Dermis microvascular lymphatic vessel endothelial cell (primary cell): Measurements from ENCODE around the gene WIZ. TPM values are rescaled to one million over a fixed set of nuclear protein-coding genes. Genes with fewer than 3 reads are reported as not detected.
"Not testable (repeated sequence)": the region's sequence is repeated elsewhere in the genome, so short reads cannot be mapped to it uniquely, and the experiment has no call there.

Experiments used
- DNase-seq, 2 donors: peaks; one replicate each; pipeline versions ENCODE4 v3.0.0 to v3.0.0-alpha.2; 2010; ENCODE audit warnings: low read depth in 2 of 2
- total RNA-seq: library from RNA; depleted of rRNA; stranded (reverse); fragments of >200 nt; gene quantifications from 2 replicates; pipeline ENCODE4 v1.2.1, GENCODE V29; 2014

Gene WIZ, protein sequence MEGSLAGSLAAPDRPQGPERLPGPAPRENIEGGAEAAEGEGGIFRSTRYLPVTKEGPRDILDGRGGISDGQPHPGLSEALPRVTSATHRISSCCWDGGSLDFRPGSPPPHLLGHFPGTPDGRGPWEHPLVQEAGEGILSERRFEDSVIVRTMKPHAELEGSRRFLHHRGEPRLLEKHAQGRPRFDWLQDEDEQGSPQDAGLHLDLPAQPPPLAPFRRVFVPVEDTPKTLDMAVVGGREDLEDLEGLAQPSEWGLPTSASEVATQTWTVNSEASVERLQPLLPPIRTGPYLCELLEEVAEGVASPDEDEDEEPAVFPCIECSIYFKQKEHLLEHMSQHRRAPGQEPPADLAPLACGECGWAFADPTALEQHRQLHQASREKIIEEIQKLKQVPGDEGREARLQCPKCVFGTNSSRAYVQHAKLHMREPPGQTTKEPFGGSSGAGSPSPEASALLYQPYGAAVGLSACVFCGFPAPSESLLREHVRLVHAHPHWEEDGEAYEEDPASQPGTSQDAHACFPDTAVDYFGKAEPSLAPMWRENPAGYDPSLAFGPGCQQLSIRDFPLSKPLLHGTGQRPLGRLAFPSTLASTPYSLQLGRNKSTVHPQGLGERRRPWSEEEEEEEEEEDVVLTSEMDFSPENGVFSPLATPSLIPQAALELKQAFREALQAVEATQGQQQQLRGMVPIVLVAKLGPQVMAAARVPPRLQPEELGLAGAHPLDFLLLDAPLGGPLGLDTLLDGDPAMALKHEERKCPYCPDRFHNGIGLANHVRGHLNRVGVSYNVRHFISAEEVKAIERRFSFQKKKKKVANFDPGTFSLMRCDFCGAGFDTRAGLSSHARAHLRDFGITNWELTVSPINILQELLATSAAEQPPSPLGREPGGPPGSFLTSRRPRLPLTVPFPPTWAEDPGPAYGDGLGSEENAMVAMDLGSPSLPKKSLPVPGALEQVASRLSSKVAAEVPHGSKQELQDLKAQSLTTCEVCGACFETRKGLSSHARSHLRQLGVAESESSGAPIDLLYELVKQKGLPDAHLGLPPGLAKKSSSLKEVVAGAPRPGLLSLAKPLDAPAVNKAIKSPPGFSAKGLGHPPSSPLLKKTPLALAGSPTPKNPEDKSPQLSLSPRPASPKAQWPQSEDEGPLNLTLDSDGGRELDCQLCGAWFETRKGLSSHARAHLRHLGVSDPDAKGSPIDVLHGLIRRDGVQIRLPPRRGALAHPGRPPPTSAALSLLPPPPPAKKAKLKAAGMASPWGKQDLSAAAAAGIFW (N-terminal part only)
- total RNA-seq: 4.4 and 9.2 TPM in 2 replicates

DNA sequence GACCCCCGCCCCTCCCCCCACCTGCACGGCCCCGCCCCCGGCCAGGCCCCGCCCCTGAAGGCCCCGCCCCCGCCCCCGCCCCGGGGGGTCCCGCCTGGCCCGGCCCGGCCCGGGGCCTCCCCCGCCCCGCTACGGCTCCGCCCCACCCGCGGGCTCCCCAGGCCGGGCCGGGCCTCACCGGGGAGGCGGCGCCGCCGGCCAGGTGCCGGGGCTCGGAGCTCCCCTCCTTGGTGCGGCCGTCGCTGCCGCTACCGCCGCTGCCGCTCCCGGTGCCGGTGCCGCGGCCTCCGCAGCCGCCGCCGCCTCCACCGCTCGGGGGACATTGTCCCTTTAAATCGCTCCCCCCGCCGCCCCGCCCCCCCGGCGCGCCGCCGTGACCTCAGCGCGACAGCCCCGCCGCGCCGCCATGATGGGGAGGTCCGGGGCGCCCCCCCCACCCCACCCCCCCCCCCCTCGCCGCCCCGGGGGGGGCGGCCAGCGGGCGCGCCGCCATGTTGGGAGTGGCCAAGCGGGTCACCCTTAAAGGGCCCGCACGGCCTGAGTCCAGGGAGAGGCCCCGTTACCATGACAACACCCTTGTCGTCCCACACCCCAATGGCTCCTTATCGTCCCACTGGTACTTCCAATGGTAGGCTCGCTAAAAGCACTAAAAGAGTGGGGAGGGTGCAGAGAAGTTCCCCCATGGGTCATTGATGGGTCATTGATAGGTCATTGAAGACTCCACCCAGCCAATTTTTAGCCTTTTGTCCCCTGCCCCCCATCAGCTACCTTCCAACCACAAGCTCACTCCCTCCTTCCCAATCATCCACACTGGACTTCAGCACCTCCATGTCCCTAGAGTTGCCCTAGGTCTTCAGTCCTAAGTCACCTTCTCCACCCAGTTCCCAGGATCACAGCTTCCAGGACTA, at the start of gene WIZ:
Gene WIZ (minus strand): TSS at position 337 of the 908 bp plus-strand sequence. CDS start 1,649 bp downstream, outside the sequence.
- peak in 1 of 2 donors; percentile 75 for DNase-seq

DNA sequence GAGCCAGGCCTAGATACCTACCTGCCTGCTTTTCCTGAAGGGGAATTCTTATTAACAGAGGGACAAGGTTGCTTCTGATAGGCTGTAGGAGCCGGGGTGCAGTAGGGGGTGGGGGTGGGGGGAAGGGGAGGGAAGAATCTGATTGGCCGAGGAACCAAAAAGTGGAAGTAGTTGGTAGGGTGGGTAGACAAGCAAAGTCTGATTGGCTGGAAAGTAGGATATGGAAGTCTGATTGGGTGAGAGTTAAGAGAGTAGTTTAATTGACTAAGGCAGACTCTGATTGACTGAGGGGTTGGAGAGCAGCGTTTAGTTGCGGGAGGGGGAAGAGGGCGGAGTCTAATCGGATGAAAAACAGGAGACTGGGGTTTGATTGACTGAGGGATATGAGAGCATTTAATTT, 49.2 kb upstream of the WIZ start:
- DNase-seq: no peak

DNA sequence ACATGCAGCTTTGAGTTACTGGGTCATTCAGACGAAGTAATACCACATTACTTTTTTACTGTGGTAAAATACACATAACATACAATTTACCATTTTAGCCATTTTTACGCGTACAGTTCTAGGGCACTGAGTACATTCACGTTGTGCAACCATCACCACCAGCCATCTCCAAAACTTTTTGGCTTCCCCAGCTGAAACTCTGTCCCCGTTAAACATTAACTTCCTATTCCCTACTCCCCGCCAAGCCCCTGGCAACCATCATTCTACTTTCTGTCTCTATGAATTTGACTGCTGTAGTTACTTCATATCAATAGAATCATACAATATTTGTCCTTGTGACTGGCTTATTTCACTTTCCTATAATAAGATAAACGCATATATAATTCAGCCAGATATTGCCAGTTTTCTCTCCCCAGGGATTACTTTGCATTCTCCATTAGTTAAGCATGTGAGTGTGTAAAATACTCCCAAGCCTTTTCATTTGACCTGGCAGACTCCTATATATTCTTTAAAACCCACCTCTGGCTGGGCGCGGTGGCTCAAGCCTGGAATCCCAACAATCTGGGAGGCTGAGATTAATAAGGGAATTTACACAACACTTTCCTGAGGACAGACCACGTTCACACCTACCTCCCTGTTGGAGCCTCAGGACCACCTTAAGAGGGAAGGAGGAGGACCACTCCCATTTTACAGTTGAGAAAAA, 48.6 kb upstream of the WIZ start:
- DNase-seq: no peak

DNA sequence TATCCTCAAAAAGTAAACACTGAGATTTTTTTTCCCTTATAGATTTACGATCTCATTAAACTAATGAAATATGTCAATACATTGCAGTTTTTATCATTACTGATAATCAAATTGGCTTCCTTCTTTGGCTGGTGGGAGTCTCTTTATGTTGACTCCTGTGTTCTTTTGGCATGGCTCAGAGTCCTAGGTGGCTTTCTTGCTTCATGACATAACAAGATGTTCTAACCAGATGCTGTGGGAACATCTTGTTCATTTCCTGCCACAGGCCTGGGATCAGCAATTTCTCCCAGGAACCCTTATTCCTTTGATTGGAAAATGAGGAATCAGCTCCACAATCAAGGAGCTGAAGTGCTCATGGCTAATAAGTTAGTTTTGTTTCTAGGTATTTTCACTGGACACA, 45.4 kb upstream of the WIZ start:
- DNase-seq: no peak

DNA sequence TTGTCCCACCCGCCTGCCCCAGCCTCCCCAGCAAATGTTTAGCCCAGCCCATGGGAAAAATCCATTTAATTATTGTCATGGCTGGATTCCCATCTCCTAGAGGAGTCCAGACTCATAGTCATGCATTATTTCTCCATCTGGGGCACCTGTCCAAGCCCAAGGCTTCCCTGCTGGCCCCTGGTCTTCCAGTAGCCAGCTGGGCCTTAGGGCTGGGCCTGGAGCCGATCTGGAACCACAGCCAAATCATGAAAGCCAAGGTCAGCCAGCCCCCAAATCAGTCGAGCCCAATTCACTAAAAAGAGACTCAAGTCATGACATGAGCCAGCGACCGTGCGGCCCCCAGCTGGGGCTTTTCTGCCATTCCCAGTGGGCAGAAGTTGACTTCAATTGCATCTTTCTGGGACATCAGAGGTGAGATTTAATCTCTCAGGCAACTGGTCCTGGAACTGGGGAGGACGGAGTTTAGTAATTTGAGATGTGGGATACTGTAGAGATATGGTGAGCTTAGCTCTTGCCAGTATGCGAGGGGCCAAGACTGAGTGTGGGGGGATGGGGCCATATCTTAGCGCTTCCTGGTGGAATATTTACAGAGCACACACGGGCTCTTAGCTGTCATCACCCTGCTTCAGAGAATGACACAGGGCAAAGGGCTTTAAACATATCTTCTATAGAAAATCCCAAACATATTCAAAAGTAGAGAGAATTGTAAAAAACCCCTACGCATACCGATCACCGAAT, 38.9 kb upstream of the WIZ start:
- no peak for DNase-seq

DNA sequence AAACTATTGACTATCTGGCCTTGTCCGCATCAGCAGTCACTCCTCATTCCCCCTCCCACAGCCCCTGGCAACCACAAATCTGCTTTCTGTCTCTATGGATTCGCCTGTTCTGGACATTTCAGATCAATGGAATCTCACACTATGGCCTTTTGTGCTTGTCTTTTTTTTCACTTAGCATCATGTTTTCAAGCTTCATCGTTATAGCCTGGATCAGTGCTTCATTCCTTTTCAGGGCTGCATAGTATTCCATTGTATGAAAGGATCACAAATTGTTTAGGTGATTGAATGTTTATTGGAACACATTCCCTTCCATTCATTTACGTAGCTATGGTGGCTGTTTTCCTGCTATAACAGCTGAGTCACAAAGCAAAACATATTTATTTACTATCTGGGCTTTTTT, 37.3 kb upstream of the WIZ start:
- DNase-seq: no peak

DNA sequence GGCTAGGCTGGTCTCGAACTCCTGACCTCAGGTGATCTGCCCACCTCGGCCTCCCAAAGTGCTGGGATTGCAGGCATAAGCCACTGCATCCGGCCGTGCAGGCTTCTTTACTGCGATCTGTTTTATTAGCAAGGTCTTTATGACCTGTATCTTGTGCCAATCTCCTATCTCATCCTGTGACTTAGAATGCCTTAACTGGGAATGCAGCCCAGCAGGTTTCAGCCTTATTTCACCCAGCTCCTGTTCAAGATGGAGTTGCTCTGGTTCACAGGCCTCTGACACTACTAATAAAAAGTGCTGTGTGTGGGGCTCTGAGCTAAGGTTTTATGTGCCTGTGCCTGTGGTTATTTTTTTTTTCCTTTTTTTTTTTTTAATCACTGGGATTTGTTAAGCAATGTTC, 36.0 kb upstream of the WIZ start:
- DNase-seq: not testable (repeated sequence)

DNA sequence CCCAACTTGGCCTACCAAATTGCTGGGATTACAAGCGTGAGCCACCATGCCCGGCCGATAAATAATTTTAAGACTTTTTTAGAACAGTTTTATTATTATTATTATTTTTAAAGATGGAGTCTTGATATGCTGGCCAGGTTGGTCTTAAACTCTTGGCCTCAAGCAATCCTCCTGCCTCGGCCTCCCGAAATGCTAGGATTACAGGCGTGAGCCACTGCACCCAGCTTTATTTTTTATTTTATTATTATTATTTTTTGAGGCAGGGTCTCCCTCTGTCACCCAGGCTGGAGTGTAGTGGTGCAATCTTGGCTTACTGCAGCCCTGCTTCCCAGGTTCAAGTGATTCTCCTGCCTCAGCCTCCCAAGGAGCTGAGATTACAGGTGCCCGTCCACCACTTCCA, 31.2 kb upstream of the WIZ start:
- DNase-seq: not testable (repeated sequence)

DNA sequence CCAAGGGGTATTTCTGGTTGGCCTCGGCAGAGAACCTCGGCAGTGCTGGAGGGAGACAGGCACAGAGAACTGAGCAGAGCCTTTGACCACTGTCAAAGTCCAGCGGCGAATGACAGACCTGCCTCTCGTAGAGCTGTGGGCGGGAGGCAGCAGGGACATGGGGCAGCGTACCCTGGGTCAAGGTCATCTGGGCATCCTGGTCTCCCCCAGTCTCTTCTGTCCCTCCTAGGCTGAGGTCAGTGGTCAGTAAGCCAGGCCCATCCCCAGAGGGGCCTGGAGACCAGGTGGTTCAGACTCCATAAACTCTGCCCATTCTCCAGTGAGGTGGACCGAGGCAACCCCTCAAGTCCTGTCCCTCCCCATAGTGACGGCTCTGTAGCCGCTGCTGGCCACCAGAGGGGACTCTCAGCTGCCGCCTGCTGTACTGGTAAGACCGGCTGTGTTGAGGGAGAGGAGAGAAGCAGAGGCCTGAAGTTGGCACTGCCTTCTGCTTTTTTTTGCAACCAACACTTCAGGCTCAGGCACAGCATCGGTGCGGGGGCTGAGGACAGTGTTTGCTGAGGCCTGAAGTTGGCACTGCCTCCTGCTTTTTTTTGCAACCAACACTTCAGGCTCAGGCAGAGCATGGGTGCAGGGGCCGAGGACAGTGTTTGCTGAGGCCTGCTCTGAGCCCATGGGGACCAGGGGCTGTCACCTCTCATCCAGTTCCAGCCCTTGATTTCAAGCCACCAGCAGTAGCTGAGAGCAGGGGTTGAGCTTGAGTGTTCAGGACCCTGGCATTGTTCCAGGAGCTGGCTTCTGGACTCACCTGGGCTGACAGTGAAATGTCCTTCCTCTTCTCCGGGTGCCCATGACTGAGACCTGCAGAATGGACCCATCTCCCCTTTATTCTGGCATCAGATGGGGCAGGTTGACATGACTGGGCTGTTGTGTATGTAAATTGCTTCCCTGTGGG, 29.9 kb upstream of the WIZ start, which contains the start of gene PGLYRP2:
Gene PGLYRP2 (minus strand): TSS at position 111 of the 955 bp plus-strand sequence. CDS start 130 bp downstream, outside the sequence.
- DNase-seq: no peak

DNA sequence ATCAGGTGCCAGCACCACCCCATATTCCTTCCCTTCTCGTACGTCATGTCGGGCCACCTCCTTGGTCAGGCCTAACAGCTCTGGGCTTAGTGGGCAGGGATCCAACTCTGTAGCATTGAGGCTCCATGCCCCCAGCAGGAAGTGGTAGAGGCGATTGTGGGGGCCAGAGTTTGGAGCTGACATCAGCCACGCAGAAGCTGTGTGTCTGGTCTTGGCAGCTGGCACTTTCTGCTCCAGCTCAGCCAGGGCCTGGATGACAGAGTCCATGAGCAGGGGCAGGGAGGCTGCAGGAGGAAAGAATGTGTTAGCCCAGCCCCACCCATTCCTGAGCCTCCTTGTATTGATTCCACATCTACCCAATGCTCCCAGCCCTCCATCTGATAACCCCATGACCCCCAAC, 26.6 kb upstream of the WIZ start:
- DNase-seq: no peak

DNA sequence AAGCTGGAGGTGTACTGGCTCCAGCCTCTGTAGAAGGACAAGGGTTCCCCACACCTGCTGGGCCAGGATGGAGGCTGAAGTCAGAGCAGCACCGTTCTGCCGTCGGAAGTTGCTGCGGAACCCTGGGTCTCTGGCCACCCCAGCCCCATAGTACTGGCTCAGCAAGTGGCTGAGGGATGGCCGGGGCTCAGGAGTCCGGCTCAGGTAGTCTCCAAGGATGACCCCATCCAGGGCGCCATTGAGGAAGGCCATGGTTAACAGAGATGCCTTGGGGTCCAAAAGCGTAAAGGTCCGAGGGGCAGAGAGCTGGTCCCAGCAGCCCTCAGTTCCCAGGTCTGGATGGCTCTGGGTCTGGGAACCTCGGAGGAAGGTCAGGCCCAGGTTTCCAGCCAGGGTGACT, 25.9 kb upstream of the WIZ start:
- no peak for DNase-seq

DNA sequence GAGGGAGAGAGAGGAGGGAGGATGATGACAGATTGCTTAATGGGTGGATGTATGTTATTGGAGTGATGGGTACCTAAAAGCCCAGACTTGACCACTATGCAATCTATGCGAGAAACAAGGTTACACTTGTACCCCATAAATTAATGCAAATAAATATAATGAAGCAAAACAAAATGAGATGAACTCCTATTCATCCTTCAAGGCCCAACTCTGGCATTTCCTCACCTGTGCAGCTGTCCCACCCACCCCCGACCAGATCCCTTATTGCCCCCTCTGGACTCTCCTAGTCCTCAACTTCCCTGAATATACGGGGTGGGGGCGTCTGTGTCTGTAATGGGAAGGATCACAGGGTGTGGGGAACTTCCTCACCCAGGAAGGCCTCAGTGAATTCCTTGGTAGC, 25.4 kb upstream of the WIZ start:
- no peak for DNase-seq

DNA sequence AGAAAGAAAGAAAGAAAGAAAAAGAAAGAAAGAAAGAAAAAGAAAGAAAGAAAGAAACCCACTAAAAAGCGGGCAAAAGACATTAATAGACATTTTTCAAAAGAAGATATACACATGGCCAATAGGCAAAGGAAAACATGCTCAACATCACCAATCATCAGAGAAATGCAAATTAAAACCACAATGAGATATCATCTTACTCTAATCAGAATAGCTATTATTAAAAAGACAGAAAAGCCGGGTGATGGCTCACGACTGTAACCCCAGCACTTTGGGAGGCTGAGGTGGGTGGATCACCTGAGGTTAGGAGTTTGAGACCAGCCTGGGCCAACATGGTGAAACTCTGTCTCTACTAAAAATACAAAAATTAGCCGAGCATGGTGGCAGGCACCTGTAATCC, 24.1 kb upstream of the WIZ start:
- not testable (repeated sequence) for DNase-seq

DNA sequence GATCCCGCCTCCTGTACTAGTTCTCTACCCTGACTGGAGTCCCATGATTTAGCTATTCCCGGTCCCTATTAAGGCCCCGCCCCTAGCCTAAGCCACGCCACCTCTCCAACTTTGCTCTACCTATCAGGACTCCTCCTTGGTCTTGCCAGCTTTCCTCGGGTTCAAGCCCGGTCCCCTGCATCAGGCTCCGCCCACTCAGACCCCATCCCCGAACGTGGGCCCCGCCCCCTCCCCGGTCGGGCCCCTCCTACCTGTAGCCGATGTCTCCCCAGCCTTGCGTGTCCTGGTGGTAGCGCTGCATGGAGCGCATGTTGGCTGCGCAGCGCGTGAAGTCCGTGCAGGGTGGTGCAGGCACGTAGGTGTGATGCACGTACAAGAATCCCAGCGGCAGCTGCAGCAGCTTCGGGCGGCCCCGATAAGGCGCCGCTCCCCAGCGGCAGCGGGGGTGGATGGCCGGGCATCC, 21.9 kb upstream of the WIZ start:
- DNase-seq: no peak

DNA sequence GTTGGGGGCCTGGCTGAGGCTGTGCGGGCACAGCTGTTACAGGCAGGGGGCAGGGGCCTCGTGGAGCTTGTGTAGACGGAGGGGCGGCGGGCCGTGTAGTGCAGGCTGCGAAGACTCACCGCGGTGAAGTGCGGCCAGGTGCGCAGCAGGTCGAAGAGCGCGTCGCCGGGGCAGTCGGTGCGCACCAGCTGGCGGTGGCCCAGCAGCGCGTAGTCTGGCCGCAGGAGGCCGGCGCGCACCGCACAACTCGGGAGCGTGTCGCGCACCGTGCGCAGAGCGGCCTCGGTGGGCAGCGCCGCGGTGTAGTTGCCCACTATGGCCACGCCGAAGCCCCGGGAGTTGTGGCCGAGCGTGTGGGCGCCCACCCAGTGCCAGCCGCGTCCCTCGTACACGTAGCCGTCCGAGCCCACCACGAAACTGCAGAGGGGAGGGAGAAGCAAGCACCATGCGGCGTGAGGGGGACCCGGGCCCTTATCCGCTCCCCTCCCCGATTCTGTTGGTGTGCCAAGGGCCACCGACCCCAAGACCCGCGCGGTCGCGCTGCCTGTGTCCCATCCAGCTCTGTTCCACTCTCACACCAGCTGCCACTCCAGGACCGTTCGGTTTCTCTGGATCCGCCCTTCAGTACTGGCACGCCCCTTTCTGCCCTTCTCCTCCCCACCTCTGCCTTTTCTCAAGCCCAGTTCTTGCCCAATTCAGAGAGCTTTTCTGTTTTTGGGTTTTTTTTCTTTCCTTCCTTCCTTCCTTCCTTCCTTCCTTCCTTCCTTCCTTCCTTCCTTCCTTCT, 19.9 kb upstream of the WIZ start:
- peak in 1 of 2 donors; percentile 29 for DNase-seq

DNA sequence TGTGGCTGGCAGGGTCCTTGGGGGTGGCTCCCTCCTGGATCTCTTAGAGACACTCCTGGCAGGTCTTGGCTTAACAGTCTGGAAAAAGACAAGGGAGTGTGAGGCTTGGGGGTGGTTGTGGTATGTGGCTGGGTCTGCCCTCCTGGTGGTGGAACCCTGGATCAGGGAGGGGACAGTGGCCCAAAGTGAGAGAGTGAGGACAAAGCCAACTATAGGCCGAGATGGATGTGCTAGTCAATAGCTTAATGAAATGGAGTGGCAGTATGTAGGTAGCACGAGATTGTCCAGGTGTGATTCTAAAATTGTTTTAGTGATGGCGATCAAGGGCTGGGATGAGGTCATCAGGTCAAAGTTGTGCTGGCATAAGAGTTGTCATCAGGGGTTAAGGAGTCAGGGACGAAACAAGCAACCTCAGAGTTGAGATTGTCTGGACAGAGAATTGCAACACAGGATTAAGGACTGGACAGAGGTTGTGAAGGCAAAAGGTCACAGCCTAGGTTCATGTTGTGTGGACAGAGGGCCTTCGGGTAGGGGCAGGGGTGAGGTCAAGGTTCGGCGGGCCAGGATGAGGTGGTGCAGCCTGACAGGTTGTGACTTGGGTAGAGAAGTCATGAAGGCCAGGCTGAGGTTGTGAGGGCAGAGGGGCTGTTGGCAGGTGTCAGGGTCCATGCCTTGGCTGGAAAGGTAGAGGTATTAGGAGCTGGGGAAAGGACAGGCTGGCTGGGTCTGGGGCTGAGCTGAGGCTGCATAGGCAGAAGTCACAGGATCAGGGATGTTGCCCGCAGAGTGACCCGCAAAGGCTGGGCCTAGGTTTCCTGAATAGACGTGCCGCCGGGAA, 19.1 kb upstream of the WIZ start:
- no peak for DNase-seq
